A673 (cell line): ENCODE data around the gene PPP3R2. TPM values are rescaled to one million over a fixed set of nuclear protein-coding genes. Genes with fewer than 3 reads are reported as not detected.
"Not testable (repeated sequence)": the region's sequence is repeated elsewhere in the genome, so short reads cannot be mapped to it uniquely, and the experiment has no call there.

Experiments
- BruUV-seq: library from RNA; stranded (reverse); fragments of 400-500 nt; replicated peaks from 2 replicates; lab custom pipeline; 2021; lab: Mats Ljungman, UMichigan
- CTCF ChIA-PET: fragments of 300-600 bp; sonication (Branson Sonifier 250); formaldehyde crosslinking; loops from one replicate; lab custom pipeline; 2022; ENCODE audit warnings: antibody characterized with exemption; lab: Charles Lee
- POLR2A ChIA-PET: fragments of 300-600 bp; sonication (Branson Sonifier 250); formaldehyde crosslinking; loops from one replicate; lab custom pipeline; 2022; ENCODE audit warnings: antibody characterized with exemption; ENCODE audit not compliant: low non-redundant PET; lab: Charles Lee
- DNase-seq: peaks from one replicate; pipeline ENCODE4 v3.0.0-alpha.2; 2015; ENCODE audit warnings: low spot score
- H3K27ac ChIP-seq: fragments of 200-600 bp; sonication (generic); 2 replicates; pipeline ENCODE4 v1.5.1; 2016; ENCODE audit warnings: mixed run types, low read depth, mild to moderate bottlenecking, mixed read lengths, antibody characterized with exemption, low read length; ENCODE audit not compliant: poor library complexity, severe bottlenecking
- H3K27me3 ChIP-seq: fragments of 200-600 bp; sonication (generic); replicated peaks from 2 replicates; pipeline ENCODE4 v1.6.1; 2017; ENCODE audit warnings: mixed run types, low read depth, mild to moderate bottlenecking, mixed read lengths, antibody characterized with exemption, low read length; ENCODE audit not compliant: insufficient read depth, poor library complexity
- H3K36me3 ChIP-seq: fragments of 200-600 bp; sonication (generic); 2 replicates; pipeline ENCODE4 v1.6.1; 2016; ENCODE audit warnings: mixed run types, mild to moderate bottlenecking, mixed read lengths, antibody characterized with exemption, low read length; ENCODE audit not compliant: insufficient read depth, poor library complexity, severe bottlenecking
- H3K4me1 ChIP-seq: fragments of 200-600 bp; sonication (generic); 2 replicates; pipeline ENCODE4 v1.6.1; 2017; ENCODE audit warnings: mixed run types, mild to moderate bottlenecking, mixed read lengths, antibody characterized with exemption, low read length; ENCODE audit not compliant: insufficient read depth, poor library complexity, severe bottlenecking
- H3K4me3 ChIP-seq: fragments of 200-600 bp; sonication (generic); 2 replicates; pipeline ENCODE4 v1.5.1; 2016; ENCODE audit warnings: low read depth, mixed run types, mild to moderate bottlenecking, mixed read lengths, low read length; ENCODE audit not compliant: poor library complexity, severe bottlenecking
- H3K9me3 ChIP-seq: fragments of 200-600 bp; sonication (generic); 2 replicates; pipeline ENCODE4 v1.6.1; 2016; ENCODE audit warnings: mixed run types, low read depth, mild to moderate bottlenecking, mixed read lengths, antibody characterized with exemption, low read length; ENCODE audit not compliant: poor library complexity, severe bottlenecking
- CTCF ChIP-seq: fragments of 300-800, 200-600 bp; sonication (generic); conservative IDR thresholded peaks from 2 replicates; pipeline ENCODE4 v1.5.1; 2017; ENCODE audit warnings: low read depth, mild to moderate bottlenecking, antibody characterized with exemption, low read length, moderate library complexity, mixed read lengths
- EZH2 ChIP-seq: fragments of 200-600 bp; sonication (generic); IDR thresholded peaks from 2 replicates; pipeline ENCODE4 v1.6.1; 2017; ENCODE audit warnings: borderline replicate concordance, low read depth, mild to moderate bottlenecking, mixed read lengths, antibody characterized with exemption, low read length; ENCODE audit not compliant: poor library complexity, severe bottlenecking
- intact Hi-C: fragments of 100-400 bp; cut with micrococcal nuclease; formaldehyde crosslinking; loops from one replicate; pipeline ENCODE4 v1.10.0; 2022; ENCODE audit not compliant: unreplicated experiment
- total RNA-seq: library from RNA; stranded (reverse); gene quantifications from 2 replicates; pipeline ENCODE4 v1.2.3, GENCODE V29; 2021

The PPP3R2 gene
- total RNA-seq, 1 experiment from 2014 or later, result not detected

DNA sequence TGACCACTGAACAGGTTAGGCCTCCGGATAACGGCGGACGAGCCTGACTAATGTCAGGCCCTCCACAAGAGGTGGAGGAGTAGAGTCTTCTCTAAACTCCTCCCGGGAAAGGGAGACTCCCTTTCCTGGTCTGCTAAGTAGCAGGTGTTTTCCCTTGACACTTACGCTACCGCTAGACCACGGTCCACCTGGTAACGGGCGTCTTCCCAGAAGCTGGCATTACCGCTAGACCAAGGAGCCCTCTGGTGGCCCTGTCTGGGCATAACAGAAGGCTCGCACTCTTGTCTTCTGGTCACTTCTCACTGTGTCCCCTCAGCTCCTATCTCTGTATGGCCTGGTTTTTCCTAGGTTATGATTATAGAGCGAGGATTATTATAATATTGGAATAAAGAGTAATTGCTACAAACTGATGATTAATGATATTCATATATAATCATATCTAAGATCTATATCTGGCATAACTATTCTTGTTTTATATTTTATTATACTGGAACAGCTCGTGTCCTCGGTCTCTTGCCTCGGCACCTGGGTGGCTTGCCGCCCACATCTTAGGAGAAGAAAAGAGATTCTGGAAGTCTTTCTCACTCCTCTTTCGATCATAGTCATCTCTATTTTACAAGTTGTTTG, 45.2 kb downstream of the PPP3R2 start:
- H3K9me3 ChIP-seq, POLR2A ChIA-PET, intact Hi-C loops, H3K27ac ChIP-seq, H3K27me3 ChIP-seq, BruUV-seq, H3K4me1 ChIP-seq, CTCF ChIA-PET, H3K4me3 ChIP-seq, DNase-seq: not testable (repeated sequence)
- peak; percentile 28; the same call in 1 of the 2 replicates for TF ChIP-seq CTCF
- peaks cover 81% of the 10 kb centered on the region for H3K36me3 ChIP-seq

DNA sequence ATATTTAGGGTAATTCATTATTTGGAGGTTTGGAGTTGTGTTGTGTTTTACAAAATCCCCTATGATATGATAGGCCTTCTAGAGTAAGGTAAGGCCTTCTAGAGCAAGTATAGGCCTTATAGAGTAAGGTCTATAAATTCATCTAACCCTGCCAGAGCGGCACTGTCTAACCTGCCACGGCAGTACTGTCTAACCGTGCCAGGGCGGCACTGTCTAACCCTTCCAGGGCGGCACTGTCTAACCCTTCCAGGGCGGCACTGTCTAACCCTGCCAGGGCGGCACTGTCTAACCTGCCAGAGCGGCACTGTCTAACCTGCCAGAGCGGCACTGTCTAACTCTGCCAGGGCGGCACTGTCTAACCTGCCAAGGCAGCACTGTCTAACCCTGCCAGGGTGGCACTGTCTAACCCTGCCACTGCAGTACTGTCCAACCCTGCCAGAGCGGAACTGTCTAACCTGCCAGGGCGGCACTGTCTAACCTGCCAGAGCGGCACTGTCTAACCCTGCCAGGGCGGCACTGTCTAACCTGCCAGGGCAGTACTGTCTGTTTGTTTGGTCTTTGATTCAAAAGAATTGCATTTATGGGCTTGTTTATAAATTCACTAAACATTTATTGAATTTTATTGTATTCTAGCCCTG, 51.6 kb downstream of the PPP3R2 start:
- Histone ChIP-seq H3K4me1 (no peaks in the 10 kb centered on the region), H3K4me3 (no peak overlapping the region), H3K27ac (no peak overlapping the region), H3K27me3 (no peaks in the 10 kb centered on the region), H3K9me3 (no peaks in the 10 kb centered on the region), H3K36me3 (peaks cover 64% of the 10 kb centered on the region)
- intact Hi-C loops, result no loop called here
- CTCF ChIA-PET, result no interaction called here
- DNase-seq, result no peak
- BruUV-seq, result no TSS peak
- TF ChIP-seq CTCF (no peak), EZH2 (no peak)
- POLR2A ChIA-PET, result no interaction called here

Other genes with a start within 250 kb of the PPP3R2 start
- gene BAAT, start 210.0 kb downstream of the PPP3R2 start, total RNA-seq, result 0.09 and 0.17 TPM in 2 replicates
- gene MRPL50, start 196.4 kb downstream of the PPP3R2 start, total RNA-seq, result 15.4 and 17.0 TPM in 2 replicates
- 16.8 and 17.6 TPM in 2 replicates for gene ZNF189, start 196.1 kb downstream of the PPP3R2 start, total RNA-seq
- gene ALDOB, start 159.2 kb downstream of the PPP3R2 start, total RNA-seq, result not detected in 2 replicates
- gene RNF20, start 61.1 kb downstream of the PPP3R2 start, total RNA-seq, result 58.4 TPM in 2 replicates
- not detected in 2 replicates for gene GRIN3A, start 143.7 kb upstream of the PPP3R2 start, total RNA-seq